ENCODE results near the gene PLXNA2.

Gene PLXNA2, protein sequence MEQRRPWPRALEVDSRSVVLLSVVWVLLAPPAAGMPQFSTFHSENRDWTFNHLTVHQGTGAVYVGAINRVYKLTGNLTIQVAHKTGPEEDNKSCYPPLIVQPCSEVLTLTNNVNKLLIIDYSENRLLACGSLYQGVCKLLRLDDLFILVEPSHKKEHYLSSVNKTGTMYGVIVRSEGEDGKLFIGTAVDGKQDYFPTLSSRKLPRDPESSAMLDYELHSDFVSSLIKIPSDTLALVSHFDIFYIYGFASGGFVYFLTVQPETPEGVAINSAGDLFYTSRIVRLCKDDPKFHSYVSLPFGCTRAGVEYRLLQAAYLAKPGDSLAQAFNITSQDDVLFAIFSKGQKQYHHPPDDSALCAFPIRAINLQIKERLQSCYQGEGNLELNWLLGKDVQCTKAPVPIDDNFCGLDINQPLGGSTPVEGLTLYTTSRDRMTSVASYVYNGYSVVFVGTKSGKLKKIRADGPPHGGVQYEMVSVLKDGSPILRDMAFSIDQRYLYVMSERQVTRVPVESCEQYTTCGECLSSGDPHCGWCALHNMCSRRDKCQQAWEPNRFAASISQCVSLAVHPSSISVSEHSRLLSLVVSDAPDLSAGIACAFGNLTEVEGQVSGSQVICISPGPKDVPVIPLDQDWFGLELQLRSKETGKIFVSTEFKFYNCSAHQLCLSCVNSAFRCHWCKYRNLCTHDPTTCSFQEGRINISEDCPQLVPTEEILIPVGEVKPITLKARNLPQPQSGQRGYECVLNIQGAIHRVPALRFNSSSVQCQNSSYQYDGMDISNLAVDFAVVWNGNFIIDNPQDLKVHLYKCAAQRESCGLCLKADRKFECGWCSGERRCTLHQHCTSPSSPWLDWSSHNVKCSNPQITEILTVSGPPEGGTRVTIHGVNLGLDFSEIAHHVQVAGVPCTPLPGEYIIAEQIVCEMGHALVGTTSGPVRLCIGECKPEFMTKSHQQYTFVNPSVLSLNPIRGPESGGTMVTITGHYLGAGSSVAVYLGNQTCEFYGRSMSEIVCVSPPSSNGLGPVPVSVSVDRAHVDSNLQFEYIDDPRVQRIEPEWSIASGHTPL (N-terminal part only)

DNA sequence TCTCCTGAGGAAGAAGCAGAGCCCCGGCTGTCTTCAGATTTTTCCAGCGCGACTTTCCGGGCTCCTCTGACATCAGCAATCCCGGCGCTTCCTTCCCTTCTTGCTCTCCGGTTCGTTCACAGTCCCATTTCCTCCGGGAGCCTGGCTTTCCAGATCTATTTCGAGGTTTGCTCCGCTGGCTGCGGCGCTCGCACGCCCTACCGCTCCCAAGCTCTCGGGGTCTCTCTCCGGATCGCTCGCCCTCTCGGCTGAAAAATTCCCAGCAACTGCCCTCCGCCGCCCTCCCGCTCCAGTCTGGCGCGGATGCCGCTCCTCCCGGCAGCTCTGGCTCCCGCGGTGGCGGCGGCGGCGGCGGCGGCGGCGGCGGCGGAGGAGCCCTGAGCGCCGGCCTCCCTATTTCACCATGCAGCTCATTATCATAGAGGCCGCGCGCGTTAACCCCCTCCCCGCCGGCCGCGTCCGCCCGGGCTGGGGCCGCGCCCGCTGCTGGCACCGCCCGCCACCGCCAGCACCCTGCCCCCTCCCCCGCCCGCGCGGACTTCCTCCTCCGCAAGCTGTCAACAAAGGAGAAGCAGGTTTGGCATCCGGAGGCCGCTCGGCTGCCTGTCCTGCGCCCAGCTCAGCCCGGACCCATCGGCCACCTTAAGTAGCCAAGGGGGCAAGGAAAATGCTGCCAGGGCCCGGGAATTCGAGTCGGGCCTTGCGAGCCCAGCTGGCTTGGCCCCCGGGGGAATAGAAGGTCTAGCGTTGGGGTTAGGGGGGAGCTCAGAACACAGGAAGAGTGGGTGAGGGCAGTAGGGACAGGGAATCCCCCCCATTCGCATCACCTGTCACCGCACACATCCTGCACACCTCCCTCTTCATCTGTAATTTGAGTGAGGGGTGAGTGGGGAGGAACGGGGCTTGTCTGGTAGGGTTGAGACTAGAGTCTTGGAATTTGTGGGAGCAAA, at the start of gene PLXNA2:
Gene PLXNA2, minus strand, starts transcription at position 418 of the 950 bp plus-strand sequence. CDS start 26,462 bp downstream, outside the sequence.
- peak; percentile 64 for DNase-seq (ENCODE audit: low spot score)
- TF ChIP-seq, protein P1, sequence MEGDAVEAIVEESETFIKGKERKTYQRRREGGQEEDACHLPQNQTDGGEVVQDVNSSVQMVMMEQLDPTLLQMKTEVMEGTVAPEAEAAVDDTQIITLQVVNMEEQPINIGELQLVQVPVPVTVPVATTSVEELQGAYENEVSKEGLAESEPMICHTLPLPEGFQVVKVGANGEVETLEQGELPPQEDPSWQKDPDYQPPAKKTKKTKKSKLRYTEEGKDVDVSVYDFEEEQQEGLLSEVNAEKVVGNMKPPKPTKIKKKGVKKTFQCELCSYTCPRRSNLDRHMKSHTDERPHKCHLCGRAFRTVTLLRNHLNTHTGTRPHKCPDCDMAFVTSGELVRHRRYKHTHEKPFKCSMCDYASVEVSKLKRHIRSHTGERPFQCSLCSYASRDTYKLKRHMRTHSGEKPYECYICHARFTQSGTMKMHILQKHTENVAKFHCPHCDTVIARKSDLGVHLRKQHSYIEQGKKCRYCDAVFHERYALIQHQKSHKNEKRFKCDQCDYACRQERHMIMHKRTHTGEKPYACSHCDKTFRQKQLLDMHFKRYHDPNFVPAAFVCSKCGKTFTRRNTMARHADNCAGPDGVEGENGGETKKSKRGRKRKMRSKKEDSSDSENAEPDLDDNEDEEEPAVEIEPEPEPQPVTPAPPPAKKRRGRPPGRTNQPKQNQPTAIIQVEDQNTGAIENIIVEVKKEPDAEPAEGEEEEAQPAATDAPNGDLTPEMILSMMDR (IDR thresholded peaks at IDR 0.05; ENCODE audit: extremely low read depth, missing control alignments), result no peak

DNA sequence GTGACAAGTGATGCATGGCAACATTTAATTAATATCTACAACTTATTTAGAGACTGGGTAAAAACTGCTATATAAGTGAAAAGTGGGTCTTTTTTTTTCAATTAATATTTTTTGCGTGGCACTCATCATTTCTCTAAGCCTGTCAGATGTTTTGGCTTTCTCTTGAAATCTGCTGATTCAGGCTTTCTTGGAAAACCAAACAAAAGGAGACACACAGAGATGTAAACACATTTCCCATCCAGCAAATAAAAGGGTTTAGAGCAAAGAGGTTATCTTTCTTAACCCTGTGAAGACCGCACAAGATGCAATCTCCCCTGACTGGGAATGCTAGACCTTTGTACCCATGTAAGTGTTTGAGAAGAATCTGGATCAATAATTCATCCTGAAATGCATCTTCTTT, 48.7 kb upstream of the PLXNA2 start:
- DNase-seq (ENCODE audit: low spot score), result no peak

DNA sequence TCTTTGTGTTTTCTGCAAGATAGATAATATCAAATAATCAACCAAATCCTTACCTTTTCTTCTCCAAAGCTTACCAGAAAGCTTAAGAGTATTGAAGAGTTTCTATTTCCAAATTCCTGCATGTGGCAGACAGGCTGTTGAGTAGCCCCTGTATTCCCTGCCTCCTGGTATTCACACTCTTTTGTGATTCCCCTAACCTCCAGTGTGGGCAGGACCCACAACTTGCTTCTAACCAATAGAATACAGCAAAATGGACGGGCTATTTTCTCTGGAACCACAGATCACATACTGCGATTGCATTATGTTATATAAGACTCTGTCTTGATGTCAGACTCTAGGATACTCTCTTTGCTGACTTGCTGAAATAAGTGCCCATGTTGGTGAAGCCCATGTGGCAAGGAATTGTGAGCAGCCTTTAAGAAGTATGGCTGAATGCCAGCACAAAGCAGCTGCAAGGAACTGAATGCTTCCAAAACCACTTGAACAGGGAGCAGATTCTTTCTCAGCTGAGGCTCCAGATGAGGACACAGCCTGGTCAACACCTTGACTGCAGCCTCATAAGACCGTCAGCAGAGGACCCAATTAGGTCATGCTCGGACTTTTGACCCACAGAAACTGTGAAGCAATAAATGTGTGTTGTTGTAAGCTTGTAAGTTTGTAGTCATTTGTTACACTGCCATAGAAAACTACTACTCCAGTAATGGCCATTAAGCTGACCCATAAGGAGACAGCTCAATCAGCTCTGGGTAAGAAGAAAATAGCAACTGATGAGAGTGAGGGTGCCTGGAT, 47.9 kb upstream of the PLXNA2 start:
- no peak for DNase-seq (ENCODE audit: low spot score)
- TF ChIP-seq, protein P1 (IDR thresholded peaks at IDR 0.05; ENCODE audit: extremely low read depth, missing control alignments), result no peak

More for the DNA sequence above, 48.7 kb upstream of the PLXNA2 start:
- TF ChIP-seq, protein P1 (IDR thresholded peaks at IDR 0.05; ENCODE audit: extremely low read depth, missing control alignments), result no peak

DNA sequence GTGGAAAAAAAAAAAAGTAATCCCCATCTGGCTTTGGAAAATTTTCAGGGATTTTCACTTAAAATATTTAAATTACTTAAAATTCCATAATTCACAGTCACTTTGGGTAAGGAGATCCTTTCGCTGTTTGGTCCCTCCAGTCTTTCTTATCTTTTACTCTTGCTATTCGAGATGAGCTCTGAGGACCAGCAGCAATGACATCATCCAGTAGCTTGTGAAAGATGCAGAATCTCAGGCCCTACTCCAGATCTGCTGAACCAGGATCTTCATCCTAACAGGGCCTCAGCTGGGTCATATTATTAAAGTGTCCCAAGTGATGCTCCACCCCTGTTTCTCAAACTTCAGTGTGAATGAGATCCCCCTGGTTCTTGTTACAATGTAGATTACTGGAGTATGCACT, 46.9 kb upstream of the PLXNA2 start:
- TF ChIP-seq, protein P1 (IDR thresholded peaks at IDR 0.05; ENCODE audit: extremely low read depth, missing control alignments), result no peak

DNA sequence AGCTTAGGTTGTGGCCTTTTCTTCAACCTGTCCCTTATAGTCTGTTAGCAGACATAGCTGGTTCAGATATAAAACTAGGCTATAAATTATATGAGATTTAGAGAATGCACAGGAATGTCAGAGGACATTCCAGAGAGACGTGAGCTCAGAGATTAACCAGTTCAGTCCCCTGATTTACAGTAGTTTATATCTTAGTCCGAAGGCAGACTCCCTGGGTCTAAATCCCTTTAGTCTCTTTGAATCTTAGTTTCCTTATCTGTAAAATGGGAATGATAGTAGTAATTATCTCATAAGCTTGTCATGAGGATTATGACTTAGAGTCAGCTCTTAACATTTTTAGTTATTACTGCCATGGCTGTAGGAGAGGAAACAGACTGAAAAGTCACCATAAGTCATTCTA, 45.5 kb upstream of the PLXNA2 start:
- TF ChIP-seq, protein P1 (IDR thresholded peaks at IDR 0.05; ENCODE audit: extremely low read depth, missing control alignments), result no peak
- DNase-seq (ENCODE audit: low spot score), result no peak

More for the DNA sequence above, 46.9 kb upstream of the PLXNA2 start:
- no peak for DNase-seq (ENCODE audit: low spot score)

DNA sequence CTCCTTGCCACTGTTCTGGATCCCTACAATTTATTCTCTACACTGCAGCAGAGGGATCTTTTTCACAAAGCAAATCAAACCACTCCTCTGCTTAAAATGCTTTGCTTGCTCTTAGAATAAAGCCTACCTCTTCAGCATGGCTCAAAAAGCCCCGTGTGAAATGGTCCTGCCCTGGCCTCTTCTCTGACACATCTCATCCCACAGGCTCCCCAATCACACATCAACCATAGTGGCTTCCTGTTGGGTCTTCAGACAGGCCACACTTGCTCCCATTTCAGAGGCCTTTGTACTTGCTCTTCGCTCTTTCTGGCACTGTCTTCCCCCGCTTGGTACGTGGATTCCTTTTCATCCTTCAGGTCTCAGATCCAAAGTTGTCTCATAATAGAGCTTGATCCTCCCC, 44.3 kb upstream of the PLXNA2 start:
- TF ChIP-seq, protein P1 (IDR thresholded peaks at IDR 0.05; ENCODE audit: extremely low read depth, missing control alignments), result no peak
- DNase-seq (ENCODE audit: low spot score), result no peak
